Measurements from ENCODE around the gene COL18A1. TPM values are rescaled to one million over a fixed set of nuclear protein-coding genes. Genes with fewer than 3 reads are reported as not detected.
A peak's percentile ranks its signal among the peaks of the same experiment; 100 is the strongest.

The COL18A1 gene
- total and polyA plus RNA-seq, 2 of the 8 experiments (the other 6 are each of a cell fraction or from before 2014, with no cell fraction given), result 145 to 201 TPM

DNA sequence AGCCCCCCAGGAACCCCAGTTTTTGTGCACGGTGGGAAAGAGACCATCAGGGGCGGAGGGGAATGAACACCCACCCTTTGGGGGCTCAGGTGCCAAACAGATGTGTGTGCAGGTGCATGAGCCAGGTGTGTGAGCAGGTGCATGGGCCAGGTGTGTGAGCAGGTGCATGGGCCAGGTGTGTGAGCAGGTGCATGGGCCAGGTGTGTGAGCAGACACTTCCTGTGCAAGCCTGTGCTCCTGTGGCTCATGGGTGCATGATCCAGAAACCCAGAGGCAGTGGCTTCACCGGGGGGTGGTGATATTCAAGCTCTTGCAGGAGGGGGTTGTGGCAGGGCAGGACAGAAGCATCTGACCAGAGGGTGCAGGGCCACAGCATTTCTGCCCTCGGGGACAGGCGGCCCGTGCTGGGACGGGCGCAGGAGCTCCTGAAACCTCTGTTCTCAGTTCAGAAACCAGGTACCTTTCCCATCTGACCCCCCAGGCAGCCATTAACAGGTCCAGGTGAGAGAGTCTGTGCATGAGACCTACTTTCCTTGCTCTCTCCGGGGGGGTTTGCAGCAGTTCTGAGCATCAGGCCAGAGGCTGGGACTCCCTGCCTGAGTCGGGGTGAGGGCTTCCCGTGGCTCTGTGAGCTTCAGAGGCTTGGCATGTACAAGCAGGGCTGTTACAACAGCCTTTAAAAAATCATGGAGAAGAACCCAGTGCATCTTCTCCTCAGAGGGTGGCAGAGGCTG lies 29.1 kb downstream of the COL18A1 start:
- H3K4me2 ChIP-seq (ENCODE audit: insufficient read depth in 1 of 2, low read depth in 2 of 2, low read length in 2 of 2), result no peak overlapping the region
- H3K9me3 ChIP-seq (ENCODE audit: insufficient read depth in 2 of 2, low read depth in 1 of 2, low read length in 1 of 2), result no peaks in the 10 kb centered on the region
- no peak overlapping the region for H2BK15ac ChIP-seq (ENCODE audit: low read length)
- no peak overlapping the region for H3K23ac ChIP-seq (ENCODE audit: insufficient read length)
- H3K4me1 ChIP-seq (replicated peaks in 1 of 4; ENCODE audit: control insufficient read depth in 3 of 4, insufficient read depth in 4 of 4, low read length in 3 of 4), result peaks cover 0 to 39% (median 33%) of the 10 kb centered on the region in 4 experiments; a peak in 6 of 7 replicates
- peaks cover 6 to 93% of the 10 kb centered on the region in 2 experiments; a peak in 3 of 4 replicates for H3K79me2 ChIP-seq (ENCODE audit: control insufficient read depth in 1 of 2, insufficient read depth in 2 of 2, low read length in 2 of 2)
- no peak overlapping the region for H2BK20ac ChIP-seq (ENCODE audit: low read length)
- H2AFZ ChIP-seq (ENCODE audit: low read length), result no peak overlapping the region
- peaks cover 9 to 56% of the 10 kb centered on the region in 2 experiments for H4K20me1 ChIP-seq (replicated peaks in 1 of 2; ENCODE audit: control insufficient read depth in 1 of 2, insufficient read depth in 2 of 2, low read length in 2 of 2)
- no peak overlapping the region for H3K9ac ChIP-seq (replicated peaks in 1 of 4; ENCODE audit: extremely low read depth in 1 of 4, low read depth in 3 of 4, low read length in 3 of 4)
- 85% methylated on average over 11 of the region's 11 CpGs; no CpG with 5 or more reads in 1 of the 2 experiments for WGBS, 2 experiments (ENCODE audit: extremely low coverage in 1 of 2, insufficient coverage in 1 of 2, insufficient read length in 1 of 2, insufficient replicate concordance in 2 of 2, low coverage in 1 of 2, low lambda C conversion rate in 2 of 2, missing lambda C conversion rate in 1 of 2)
- peak overlapping the region; percentile 51 for H3K4ac ChIP-seq (replicated peaks; ENCODE audit: insufficient read length, low read depth, low read length)
- H3K56ac ChIP-seq (replicated peaks; ENCODE audit: insufficient read length, low read depth, low read length), result no peak overlapping the region
- no peak overlapping the region for H3K18ac ChIP-seq (ENCODE audit: extremely low read depth, low read length)
- no peak overlapping the region for H2BK120ac ChIP-seq (replicated peaks; ENCODE audit: low read depth, low read length)
- H3K27ac ChIP-seq (ENCODE audit: low read depth, low read length), result peak overlapping the region; percentile 38
- H3K27me3 ChIP-seq (replicated peaks in 1 of 4; ENCODE audit: control insufficient read depth in 3 of 4, extremely low read depth in 1 of 4, insufficient read depth in 3 of 4, low read length in 3 of 4), result no peaks in the 10 kb centered on the region
- TF ChIP-seq EGR1 (IDR thresholded peaks at IDR 0.05; ENCODE audit: borderline replicate concordance, low read depth, low read length), result no peak
- TF ChIP-seq TCF12 (IDR thresholded peaks at IDR 0.05; ENCODE audit: low read depth, low read length), result peak; percentile 84; the same call in 1 of the 2 replicates
- peak; percentile 29; the same call in 1 of the 2 replicates for TF ChIP-seq POLR2AphosphoS5 (IDR thresholded peaks at IDR 0.05; ENCODE audit: low read depth, low read length)
- no peak overlapping the region for H3K14ac ChIP-seq (ENCODE audit: insufficient read length)
- FAIRE-seq (no peak), DNase-seq (ENCODE audit: low read depth in 1 of 2, low spot score in 2 of 2) (no peak)
- peaks cover 0 to 7% (median 0%) of the 10 kb centered on the region in 4 experiments; a peak in 4 of 8 replicates for H3K36me3 ChIP-seq (ENCODE audit: control insufficient read depth in 2 of 4, insufficient read depth in 4 of 4, low read length in 3 of 4)
- ChIA-PET CTCF (ENCODE audit: partially characterized antibody) (interaction anchor here (0.6 to 2.6 kb wide), 6 partner anchors 27 to 293 kb away, joined by 3 to 13 read pairs (median 4); no protein-coding TSS in a partner anchor), POLR2A (ENCODE audit: partially characterized antibody) (interaction anchor here (0.7 to 3.6 kb wide), 4 partner anchors 14 to 49 kb away, joined by 3 to 17 read pairs (median 4); no protein-coding TSS in a partner anchor)
- H4K5ac ChIP-seq (ENCODE audit: insufficient read length, low read depth, low read length), result no peak overlapping the region
- H2AK5ac ChIP-seq (ENCODE audit: low read depth, low read length), result no peak overlapping the region
- 0 out of 2 replicates have a peak overlapping the region, but pooled peaks have one; percentile 16 for H2BK5ac ChIP-seq (ENCODE audit: low read depth, low read length)
- peaks cover 23% of the 10 kb centered on the region for H3K79me1 ChIP-seq (ENCODE audit: low read depth, low read length)
- H3K23me2 ChIP-seq (ENCODE audit: low read depth, low read length), result peaks cover 11% of the 10 kb centered on the region
- H3K4me3 ChIP-seq (ENCODE audit: extremely low read depth in 1 of 4, insufficient read depth in 2 of 4, low read depth in 3 of 4, low read length in 4 of 4), result no peak overlapping the region
- peak overlapping the region; percentile 36 for H4K8ac ChIP-seq (ENCODE audit: extremely low read depth, insufficient read depth, low read length)
- no peak overlapping the region for H2BK12ac ChIP-seq (ENCODE audit: low read depth, low read length)
- no peak overlapping the region for H4K91ac ChIP-seq (replicated peaks; ENCODE audit: insufficient read length, low read length)

All from H1 (cell line).